ENCODE results near the gene AKAP8L.

DNA sequence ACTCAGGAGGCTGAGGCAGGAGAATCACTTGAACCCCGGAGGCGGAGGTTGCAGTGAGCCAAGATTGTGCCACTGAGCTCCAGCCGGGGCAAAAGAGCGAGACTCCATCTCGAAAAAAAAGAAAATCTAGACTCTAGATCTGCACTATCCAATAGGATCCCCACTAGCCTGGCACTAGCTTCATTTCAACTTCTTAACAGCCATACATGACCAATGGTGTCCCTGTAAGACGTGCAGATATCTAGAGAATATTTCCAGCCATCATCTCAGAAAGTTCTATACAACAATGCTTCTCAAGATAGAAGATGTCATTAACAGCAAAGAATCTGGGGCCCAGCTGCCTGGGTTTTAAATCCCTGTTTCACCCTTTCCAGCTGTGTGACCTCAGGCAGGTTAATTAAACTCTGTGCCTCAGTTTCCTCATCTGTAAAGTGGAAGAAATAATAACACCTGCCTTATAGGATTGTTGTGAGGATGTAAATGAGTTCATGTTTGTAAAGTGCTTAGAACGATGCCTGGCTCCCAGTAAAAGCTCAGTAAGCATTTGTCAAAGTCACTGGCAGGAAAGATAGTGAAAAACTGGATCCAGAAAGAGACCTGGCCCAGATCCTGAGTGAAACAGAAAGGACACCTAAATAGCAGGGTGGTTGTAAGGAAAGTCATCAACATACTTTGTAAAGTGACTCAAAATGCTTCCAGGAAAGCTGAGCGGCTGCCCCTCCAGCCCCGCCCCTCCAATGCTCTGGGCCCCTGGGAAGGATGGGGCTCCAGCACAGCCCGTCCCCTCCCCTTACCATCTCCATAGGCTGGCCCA is 17.4 kb upstream of the AKAP8L start:
- no peak for TF ChIP-seq MTA3 (IDR thresholded peaks at IDR 0.05; ENCODE audit: borderline replicate concordance, low read length)
- TF ChIP-seq KDM1A (IDR thresholded peaks at IDR 0.05; ENCODE audit: borderline replicate concordance), result no peak
- TF ChIP-seq TAF1 (IDR thresholded peaks at IDR 0.05; ENCODE audit: borderline replicate concordance, low read depth, low read length), result no peak
- no peak for TF ChIP-seq SMC3 (IDR thresholded peaks at IDR 0.05; ENCODE audit: borderline replicate concordance, low read length)
- TF ChIP-seq FOXM1 (IDR thresholded peaks at IDR 0.05; ENCODE audit: low read depth, low read length), result no peak
- TF ChIP-seq, protein P1, sequence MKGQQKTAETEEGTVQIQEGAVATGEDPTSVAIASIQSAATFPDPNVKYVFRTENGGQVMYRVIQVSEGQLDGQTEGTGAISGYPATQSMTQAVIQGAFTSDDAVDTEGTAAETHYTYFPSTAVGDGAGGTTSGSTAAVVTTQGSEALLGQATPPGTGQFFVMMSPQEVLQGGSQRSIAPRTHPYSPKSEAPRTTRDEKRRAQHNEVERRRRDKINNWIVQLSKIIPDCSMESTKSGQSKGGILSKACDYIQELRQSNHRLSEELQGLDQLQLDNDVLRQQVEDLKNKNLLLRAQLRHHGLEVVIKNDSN (IDR thresholded peaks at IDR 0.05; ENCODE audit: borderline replicate concordance, extremely low read length, insufficient read depth, low read depth, low read length), result no peak
- TF ChIP-seq PML (IDR thresholded peaks at IDR 0.05; ENCODE audit: low read length), result no peak
- TF ChIP-seq, protein P2, sequence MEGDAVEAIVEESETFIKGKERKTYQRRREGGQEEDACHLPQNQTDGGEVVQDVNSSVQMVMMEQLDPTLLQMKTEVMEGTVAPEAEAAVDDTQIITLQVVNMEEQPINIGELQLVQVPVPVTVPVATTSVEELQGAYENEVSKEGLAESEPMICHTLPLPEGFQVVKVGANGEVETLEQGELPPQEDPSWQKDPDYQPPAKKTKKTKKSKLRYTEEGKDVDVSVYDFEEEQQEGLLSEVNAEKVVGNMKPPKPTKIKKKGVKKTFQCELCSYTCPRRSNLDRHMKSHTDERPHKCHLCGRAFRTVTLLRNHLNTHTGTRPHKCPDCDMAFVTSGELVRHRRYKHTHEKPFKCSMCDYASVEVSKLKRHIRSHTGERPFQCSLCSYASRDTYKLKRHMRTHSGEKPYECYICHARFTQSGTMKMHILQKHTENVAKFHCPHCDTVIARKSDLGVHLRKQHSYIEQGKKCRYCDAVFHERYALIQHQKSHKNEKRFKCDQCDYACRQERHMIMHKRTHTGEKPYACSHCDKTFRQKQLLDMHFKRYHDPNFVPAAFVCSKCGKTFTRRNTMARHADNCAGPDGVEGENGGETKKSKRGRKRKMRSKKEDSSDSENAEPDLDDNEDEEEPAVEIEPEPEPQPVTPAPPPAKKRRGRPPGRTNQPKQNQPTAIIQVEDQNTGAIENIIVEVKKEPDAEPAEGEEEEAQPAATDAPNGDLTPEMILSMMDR (IDR thresholded peaks at IDR 0.05 in 2 of 3, conservative IDR thresholded peaks at IDR 0.05 in 1 of 3; ENCODE audit: control insufficient read depth in 2 of 3, extremely low read depth in 1 of 3, insufficient read depth in 1 of 3, low read depth in 3 of 3, low read length in 3 of 3), result no peak
- no peak for TF ChIP-seq POLR2AphosphoS5 (IDR thresholded peaks at IDR 0.05; ENCODE audit: low read length)
- no peak for TF ChIP-seq TCF7 (IDR thresholded peaks at IDR 0.05; ENCODE audit: borderline replicate concordance)
- no peak for TF ChIP-seq EZH2 (IDR thresholded peaks at IDR 0.05; ENCODE audit: borderline replicate concordance, control insufficient read depth, low read depth, low read length)
- no peak for TF ChIP-seq YY1 (IDR thresholded peaks at IDR 0.05; ENCODE audit: low read depth, low read length)
- TF ChIP-seq RBBP5 (conservative IDR thresholded peaks at IDR 0.05), result no peak
- TF ChIP-seq SPI1 (IDR thresholded peaks at IDR 0.05; ENCODE audit: borderline replicate concordance, insufficient read depth, low read depth, low read length), result no peak
